IPS-20b (cell line): ENCODE results near the gene RNGTT.
"Not testable (repeated sequence)": the region's sequence is repeated elsewhere in the genome, so short reads cannot be mapped to it uniquely, and the experiment has no call there.

ENCODE experiments used
- H3K27ac ChIP-seq: one replicate; pipeline ENCODE4 v1.5.1; 2013; ENCODE audit warnings: low read length
- H3K27me3 ChIP-seq: 2 replicates; pipeline ENCODE4 v1.6.1; 2013; ENCODE audit warnings: mild to moderate bottlenecking, low read length, inconsistent platforms; ENCODE audit not compliant: insufficient read depth
- H3K36me3 ChIP-seq: 2 replicates; pipeline ENCODE4 v1.6.1; 2013; ENCODE audit warnings: low read depth, mild to moderate bottlenecking, inconsistent platforms, low read length, moderate library complexity; ENCODE audit not compliant: insufficient read depth
- H3K4me1 ChIP-seq: 2 replicates; pipeline ENCODE4 v1.6.1; 2013; ENCODE audit warnings: mild to moderate bottlenecking, control low read depth, inconsistent platforms, low read length, moderate library complexity; ENCODE audit not compliant: insufficient read depth
- H3K4me3 ChIP-seq: 2 replicates; pipeline ENCODE4 v1.5.1; 2013; ENCODE audit warnings: mild to moderate bottlenecking, low read length, inconsistent platforms
- H3K9ac ChIP-seq: 2 replicates; pipeline ENCODE4 v1.6.1; 2013; ENCODE audit warnings: low read depth, mild to moderate bottlenecking, inconsistent platforms, low read length, moderate library complexity
- H3K9me3 ChIP-seq: 2 replicates; pipeline ENCODE4 v1.6.1; 2013; ENCODE audit warnings: mild to moderate bottlenecking, low read depth, low read length, inconsistent platforms; ENCODE audit not compliant: insufficient read depth

Gene RNGTT

DNA sequence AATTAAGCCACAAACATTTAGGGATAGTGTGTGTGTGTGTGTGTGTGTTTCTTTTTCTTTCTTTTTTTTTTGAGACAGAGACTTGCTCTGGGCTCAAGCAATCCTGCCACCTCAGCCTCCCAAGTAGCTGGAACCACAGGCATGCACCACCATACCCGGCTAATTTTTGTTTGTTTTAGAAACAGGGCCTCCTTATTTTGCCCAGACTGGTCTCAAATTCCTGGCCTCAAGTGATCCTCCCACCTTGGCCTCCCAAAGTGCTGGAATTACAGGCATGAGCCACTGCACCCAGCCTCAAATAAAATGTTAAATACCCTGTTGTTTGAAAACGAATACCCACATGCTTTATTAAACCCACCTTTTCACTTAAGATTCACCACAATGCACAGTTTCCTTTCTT, 195.3 kb downstream of the RNGTT start:
- not testable (repeated sequence) for H3K27ac ChIP-seq, H3K36me3 ChIP-seq, H3K4me3 ChIP-seq, H3K27me3 ChIP-seq, H3K9ac ChIP-seq, H3K9me3 ChIP-seq, H3K4me1 ChIP-seq

DNA sequence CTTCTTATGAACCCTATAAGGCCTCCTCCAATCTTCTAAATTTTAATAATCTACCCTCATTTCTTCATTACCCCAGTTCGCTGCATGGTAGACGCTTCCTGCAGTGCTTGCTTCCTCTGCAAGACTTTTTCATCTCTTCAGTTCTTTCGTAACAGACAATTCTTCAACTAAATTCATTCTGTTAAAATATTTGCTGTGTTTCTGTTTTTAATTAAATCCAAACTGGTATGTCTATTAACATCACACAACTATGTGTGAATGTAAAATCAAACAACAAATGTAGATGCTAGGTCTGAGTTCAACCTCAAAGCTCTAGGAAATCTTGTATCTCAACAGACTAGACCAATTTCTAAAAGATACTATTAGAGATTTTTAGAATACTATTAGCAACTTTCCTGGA, 199.3 kb downstream of the RNGTT start:
- Histone ChIP-seq H3K27me3 (no peaks in the 10 kb centered on the region), H3K36me3 (no peaks in the 10 kb centered on the region), H3K9me3 (no peaks in the 10 kb centered on the region), H3K9ac (no peak overlapping the region), H3K4me3 (no peak overlapping the region), H3K27ac (no peak overlapping the region), H3K4me1 (no peaks in the 10 kb centered on the region; the same call in 1 of the 2 replicates)

DNA sequence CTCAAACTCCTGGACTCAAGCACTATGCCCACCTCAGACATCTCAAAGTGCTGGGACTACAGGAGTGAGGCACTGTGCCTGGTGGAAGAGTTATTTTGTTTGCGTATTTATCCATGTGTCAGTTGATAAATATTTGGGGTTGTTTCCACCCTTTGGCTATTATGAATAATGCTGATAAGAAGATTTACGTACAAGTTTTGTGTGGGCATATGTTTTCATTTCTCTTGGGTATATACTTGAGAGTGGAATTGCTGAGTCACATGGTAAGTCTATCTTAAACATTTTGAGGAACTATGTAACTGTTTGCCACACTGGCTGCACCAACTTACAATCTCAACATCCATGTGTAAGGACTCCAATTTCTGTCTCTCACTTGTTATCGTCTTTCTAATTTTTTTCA, 200.3 kb downstream of the RNGTT start:
- H3K4me1 ChIP-seq = no peaks in the 10 kb centered on the region; the same call in 1 of the 2 replicates
- H3K27me3 ChIP-seq = no peaks in the 10 kb centered on the region
- H3K9ac ChIP-seq = no peak overlapping the region
- H3K27ac ChIP-seq = no peak overlapping the region
- no peaks in the 10 kb centered on the region for H3K36me3 ChIP-seq
- no peak overlapping the region for H3K4me3 ChIP-seq
- no peaks in the 10 kb centered on the region for H3K9me3 ChIP-seq

DNA sequence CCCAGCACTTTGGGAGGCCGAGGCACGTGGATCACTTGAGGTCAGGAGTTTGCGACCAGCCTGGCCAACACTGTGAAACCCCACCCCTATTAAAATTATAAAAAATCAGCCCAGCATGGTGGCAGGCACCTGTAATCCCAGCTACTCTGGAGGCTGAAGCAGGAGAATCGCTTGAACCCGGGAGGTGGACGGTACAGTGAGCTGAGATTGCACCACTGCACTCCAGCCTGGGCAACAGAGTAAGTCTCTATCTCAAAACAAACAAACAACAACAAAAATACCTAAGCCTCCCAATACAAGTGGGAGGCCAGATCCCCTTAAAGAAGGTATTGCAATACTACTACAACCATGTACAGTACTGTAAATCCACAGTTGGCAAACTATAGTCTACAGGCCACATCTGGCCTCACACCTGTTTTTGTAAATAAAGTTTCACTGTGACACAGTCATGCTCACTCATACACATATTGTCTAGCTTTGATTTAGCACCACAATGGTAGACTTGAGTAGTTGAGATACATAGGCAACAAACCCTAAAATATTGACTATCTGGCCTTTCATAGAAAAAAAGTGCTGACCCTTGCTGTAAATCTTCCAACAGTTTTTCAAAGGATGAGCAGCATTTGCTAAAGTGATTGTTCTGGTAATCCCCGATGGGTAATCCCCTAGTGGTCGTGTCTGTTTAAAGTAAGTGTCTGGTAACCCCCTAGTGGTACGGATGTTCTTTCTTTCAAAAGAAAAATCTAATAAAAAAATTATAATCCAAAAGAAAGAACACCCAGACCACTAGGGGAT, 202.0 kb downstream of the RNGTT start:
- H3K27ac ChIP-seq = no peak overlapping the region
- no peaks in the 10 kb centered on the region; the same call in 1 of the 2 replicates for H3K4me1 ChIP-seq
- H3K27me3 ChIP-seq = no peaks in the 10 kb centered on the region
- no peak overlapping the region for H3K4me3 ChIP-seq
- no peaks in the 10 kb centered on the region for H3K36me3 ChIP-seq
- H3K9ac ChIP-seq = no peak overlapping the region
- H3K9me3 ChIP-seq = no peaks in the 10 kb centered on the region

DNA sequence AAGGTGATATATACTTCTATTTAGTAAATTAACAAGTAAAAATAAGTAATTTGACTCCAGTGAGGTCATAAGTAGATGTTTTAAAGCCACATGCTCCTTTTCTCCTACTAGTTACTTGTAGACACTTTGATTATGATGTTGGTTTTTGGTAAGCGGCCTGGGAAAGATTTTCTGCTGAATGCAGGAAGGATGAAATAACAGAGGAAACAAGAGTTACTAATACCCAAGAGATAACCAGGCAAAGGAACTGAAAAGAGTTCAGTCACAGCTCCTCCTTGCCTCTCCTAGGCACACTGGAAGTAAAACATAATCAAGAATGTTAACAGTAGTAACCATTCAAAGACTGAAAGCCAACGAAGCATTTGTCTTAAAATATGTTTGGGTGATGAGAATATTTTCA, 203.3 kb downstream of the RNGTT start:
- Histone ChIP-seq H3K27me3 (no peaks in the 10 kb centered on the region), H3K9ac (no peak overlapping the region), H3K4me3 (no peak overlapping the region), H3K36me3 (no peaks in the 10 kb centered on the region), H3K27ac (no peak overlapping the region), H3K4me1 (no peaks in the 10 kb centered on the region; the same call in 1 of the 2 replicates), H3K9me3 (no peaks in the 10 kb centered on the region)

DNA sequence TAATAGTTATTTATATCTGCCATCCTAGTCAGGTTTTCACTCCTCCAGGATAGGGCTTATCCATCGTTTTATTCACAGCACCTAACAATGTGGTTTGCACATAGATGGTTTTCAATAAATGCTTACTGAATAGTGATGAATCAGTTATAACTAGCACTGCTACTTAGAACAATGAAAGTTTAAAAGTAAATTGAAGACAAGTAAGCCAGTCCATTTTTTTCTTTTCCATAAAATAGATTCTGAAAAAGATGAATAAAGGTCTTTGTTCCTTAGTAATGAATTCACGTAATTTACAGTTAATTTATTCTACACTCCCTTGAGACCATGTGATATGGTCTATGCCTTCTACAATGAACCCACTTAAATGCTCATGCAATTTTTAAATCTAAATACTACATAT, 212.5 kb downstream of the RNGTT start:
- Histone ChIP-seq H3K4me1 (no peaks in the 10 kb centered on the region), H3K9me3 (no peaks in the 10 kb centered on the region), H3K27me3 (no peaks in the 10 kb centered on the region), H3K4me3 (no peak overlapping the region), H3K36me3 (no peaks in the 10 kb centered on the region), H3K9ac (no peak overlapping the region), H3K27ac (no peak overlapping the region)

DNA sequence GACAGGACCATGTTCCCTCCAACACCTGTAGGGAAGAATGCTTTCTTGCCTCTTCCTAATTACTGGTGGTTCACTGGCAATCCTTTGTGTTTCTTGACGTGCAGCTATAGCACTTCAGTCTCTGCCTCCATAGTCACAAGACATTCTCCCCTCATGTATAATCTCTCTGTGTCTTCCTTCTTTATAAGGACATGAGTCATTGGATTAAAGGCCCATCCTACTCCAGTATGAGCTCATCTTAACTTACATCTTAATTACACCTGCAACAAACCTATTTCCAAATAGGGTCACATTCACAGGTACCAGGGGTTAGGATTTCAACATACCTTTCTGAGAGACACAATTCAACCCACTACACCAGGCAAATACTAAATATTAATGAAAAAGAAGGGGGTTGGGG, 213.6 kb downstream of the RNGTT start:
- Histone ChIP-seq H3K9me3 (no peaks in the 10 kb centered on the region), H3K27me3 (no peaks in the 10 kb centered on the region), H3K36me3 (no peaks in the 10 kb centered on the region), H3K9ac (no peak overlapping the region), H3K4me1 (no peaks in the 10 kb centered on the region), H3K27ac (no peak overlapping the region), H3K4me3 (no peak overlapping the region)

DNA sequence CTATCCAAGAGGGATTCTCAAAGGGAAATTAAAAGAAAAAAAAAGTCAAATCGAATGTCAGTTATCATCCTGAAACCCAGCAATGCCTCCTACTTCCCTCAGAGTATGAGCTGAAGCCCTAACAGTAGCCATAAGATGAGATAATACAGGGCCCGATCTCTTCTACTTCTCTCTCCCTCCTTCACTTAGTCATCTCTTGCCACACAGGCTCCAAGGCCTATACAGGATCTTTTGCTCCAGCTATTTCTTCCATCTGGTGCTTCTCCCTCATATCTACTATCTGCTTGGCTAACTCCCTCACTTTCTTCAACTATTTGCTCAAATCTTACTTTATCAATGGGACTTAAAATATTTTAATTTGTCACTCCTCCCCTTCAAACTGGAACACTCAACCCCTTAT, 215.3 kb downstream of the RNGTT start:
- Histone ChIP-seq H3K27ac (no peak overlapping the region), H3K4me3 (no peak overlapping the region), H3K36me3 (no peaks in the 10 kb centered on the region), H3K27me3 (no peaks in the 10 kb centered on the region), H3K9me3 (no peaks in the 10 kb centered on the region), H3K4me1 (no peaks in the 10 kb centered on the region), H3K9ac (no peak overlapping the region)

DNA sequence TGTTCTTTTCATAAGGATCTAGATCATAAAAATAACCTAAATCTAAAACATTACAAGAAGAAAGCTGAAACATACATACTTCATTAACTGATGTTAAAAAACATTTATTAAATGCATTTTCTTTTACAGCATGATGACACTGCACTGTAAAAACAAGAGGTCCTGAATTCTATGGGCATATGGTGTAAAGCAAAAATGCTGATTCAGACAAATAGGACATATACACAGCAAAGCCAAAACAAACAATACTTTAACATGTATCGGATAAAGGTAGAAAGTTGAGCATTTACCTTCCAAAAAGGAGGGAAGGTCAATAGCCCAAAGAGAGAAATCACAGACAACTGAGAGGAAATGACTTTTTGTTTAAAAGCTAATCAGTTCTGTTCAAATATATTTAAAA, 221.5 kb downstream of the RNGTT start:
- H3K9me3 ChIP-seq = no peaks in the 10 kb centered on the region
- H3K9ac ChIP-seq = no peak overlapping the region
- H3K4me1 ChIP-seq = no peaks in the 10 kb centered on the region
- no peaks in the 10 kb centered on the region for H3K27me3 ChIP-seq
- no peak overlapping the region for H3K27ac ChIP-seq
- H3K36me3 ChIP-seq = no peaks in the 10 kb centered on the region
- H3K4me3 ChIP-seq = no peak overlapping the region

DNA sequence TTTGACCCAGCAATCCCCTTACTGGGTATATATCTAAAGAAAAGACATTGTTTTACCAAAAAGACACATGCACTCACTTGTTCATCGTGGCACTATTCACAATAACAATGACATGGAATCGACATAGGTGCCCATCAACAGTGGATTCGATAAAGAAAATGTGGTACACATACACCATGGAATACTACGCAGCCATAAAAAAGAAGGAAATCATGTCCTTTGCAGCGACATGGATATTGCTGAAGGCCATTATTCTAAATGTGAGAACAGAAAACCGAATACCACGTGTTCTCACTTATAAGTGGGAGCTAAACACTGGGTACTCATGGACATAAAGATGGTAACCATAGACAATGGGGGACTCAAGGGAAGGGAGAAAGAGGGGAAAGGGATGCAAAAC, 222.3 kb downstream of the RNGTT start:
- Histone ChIP-seq H3K9ac (no peak overlapping the region), H3K27me3 (no peaks in the 10 kb centered on the region), H3K4me3 (no peak overlapping the region), H3K36me3 (no peaks in the 10 kb centered on the region), H3K9me3 (no peaks in the 10 kb centered on the region), H3K27ac (no peak overlapping the region), H3K4me1 (no peaks in the 10 kb centered on the region)

DNA sequence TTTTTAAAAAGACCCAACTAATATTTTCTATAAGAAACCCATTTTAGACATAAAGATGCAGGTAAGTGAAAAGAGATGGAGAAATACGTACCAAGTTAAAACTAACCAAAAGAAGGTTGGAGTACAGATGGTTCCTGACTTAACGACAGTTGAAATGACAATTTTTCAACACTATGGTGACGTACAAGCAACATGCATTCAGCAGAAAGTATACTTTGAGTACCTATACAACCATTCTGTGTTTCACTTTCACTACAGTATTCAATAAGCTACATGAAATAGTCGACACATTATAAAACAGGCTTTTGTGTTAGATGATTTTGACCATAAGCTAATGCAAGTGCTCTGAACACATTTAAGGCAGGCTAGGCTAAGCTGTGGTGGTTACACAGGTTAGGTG, 228.9 kb downstream of the RNGTT start:
- H3K36me3 ChIP-seq = no peaks in the 10 kb centered on the region
- no peaks in the 10 kb centered on the region for H3K27me3 ChIP-seq
- peaks cover 14% of the 10 kb centered on the region for H3K4me1 ChIP-seq
- H3K9ac ChIP-seq = no peak overlapping the region
- H3K4me3 ChIP-seq = no peak overlapping the region
- H3K27ac ChIP-seq = no peak overlapping the region
- no peaks in the 10 kb centered on the region for H3K9me3 ChIP-seq

DNA sequence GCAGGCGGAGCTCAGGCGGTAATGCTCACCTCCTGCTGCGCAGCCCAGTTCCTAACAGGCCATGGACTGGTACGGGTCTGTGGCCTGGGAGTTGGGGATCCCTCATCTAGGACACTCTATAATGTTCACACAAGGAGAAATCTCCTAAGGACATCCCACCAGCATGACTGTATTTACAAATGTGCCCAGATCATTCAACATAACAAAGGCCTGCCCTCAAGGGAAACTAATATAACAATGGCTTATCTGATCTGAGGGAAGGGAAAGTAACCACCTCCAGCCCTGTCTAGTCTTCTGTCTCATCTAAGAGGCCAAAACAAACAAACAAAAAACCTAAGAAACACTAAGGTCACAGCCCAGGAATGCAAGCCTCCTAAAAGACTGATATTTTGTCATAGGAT, 232.8 kb downstream of the RNGTT start:
- Histone ChIP-seq H3K27ac (no peak overlapping the region), H3K36me3 (no peaks in the 10 kb centered on the region), H3K4me3 (peak overlapping the region; percentile 25), H3K27me3 (peaks cover 8% of the 10 kb centered on the region), H3K9me3 (no peaks in the 10 kb centered on the region), H3K9ac (no peak overlapping the region), H3K4me1 (peaks cover 45% of the 10 kb centered on the region)
